SK-N-SH (cell line): Measurements from ENCODE around the gene PPP1R1C.

Experiments
- CHD2 ChIP-seq: fragments of 150-350 bp; IDR thresholded peaks from 2 replicates; pipeline ENCODE4 v1.6.1; 2018; ENCODE audit warnings: low read length; ENCODE audit not compliant: partially characterized antibody
- EP300 ChIP-seq, 2 experiments: IDR thresholded peaks; 2 replicates each; pipeline versions ENCODE4 v1.4.0 to v1.6.1; 2012; ENCODE audit warnings: borderline replicate concordance in 1 of 2, low read depth in 1 of 2, low read length in 1 of 2
- FOXJ3 ChIP-seq: sonication (generic); formaldehyde crosslinking; IDR thresholded peaks from 2 replicates; pipeline ENCODE4 v1.5.1; 2020; ENCODE audit warnings: mild to moderate bottlenecking, missing genetic modification reagents
- TF ChIP-seq, protein P1 (sequence below): fragments of 200-600 bp; sonication (generic); IDR thresholded peaks from 2 replicates; pipeline ENCODE4 v1.6.1; 2017; ENCODE audit warnings: antibody characterized with exemption, mild to moderate bottlenecking, moderate library complexity

DNA sequence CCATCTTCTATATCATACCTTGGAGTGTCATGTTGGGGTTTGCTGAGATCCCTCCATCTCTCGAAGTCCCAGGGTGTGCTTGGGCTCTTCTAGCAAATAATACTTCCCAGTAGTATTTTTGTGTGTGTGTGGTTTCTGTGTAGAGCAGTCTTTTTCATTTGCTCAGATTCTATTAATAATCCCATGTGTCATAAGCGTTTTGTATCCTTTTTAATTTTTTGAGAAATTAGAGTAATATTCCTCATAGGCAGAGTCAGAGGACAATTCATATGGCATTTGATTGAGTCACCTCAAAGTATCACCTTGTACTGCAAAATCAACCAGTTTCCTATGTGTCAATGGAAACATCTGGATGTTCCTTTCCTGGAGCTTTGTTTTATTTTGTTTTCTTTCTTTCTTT lies 37.4 kb upstream of the PPP1R1C start:
- TF ChIP-seq, protein P1, sequence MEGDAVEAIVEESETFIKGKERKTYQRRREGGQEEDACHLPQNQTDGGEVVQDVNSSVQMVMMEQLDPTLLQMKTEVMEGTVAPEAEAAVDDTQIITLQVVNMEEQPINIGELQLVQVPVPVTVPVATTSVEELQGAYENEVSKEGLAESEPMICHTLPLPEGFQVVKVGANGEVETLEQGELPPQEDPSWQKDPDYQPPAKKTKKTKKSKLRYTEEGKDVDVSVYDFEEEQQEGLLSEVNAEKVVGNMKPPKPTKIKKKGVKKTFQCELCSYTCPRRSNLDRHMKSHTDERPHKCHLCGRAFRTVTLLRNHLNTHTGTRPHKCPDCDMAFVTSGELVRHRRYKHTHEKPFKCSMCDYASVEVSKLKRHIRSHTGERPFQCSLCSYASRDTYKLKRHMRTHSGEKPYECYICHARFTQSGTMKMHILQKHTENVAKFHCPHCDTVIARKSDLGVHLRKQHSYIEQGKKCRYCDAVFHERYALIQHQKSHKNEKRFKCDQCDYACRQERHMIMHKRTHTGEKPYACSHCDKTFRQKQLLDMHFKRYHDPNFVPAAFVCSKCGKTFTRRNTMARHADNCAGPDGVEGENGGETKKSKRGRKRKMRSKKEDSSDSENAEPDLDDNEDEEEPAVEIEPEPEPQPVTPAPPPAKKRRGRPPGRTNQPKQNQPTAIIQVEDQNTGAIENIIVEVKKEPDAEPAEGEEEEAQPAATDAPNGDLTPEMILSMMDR = no peak
- TF ChIP-seq FOXJ3 (CRISPR knock-in tag) (no peak), EP300 (IDR thresholded peaks at IDR 0.05; ENCODE audit: borderline replicate concordance in 1 of 2, low read depth in 1 of 2, low read length in 1 of 2) (no peak), CHD2 (no peak)
